ENCODE measurements around the gene AKR7A2.

The AKR7A2 gene

DNA sequence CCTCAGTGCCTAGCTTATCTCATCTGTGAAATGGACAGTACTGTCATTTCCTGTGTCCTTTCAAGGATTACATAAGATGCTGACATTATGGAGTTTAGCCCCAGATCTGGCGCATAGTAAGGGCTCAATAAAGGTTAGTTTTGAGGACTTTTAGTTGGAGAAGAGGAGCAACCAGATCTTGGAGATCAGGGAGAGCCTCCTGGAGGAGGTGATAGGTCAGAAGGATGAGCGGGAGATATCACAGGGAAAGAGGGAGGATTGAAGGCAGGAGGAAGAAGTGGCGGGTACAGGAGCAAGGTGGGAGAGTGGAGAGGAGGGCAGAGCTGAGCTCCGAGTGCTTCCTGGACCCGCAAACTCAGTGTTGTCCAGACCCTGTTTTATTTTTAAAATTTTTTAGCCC is 17.7 kb upstream of the AKR7A2 start:
- Histone ChIP-seq H3K27ac (replicated peaks) (no peak overlapping the region), H3K27me3 (ENCODE audit: insufficient read depth, poor library complexity, severe bottlenecking) (no peaks in the 10 kb centered on the region), H3K4me3 (replicated peaks; ENCODE audit: insufficient read depth, low read length) (no peak overlapping the region)
- TF ChIP-seq POLR2AphosphoS5 (IDR thresholded peaks at IDR 0.05; ENCODE audit: low read depth) (no peak), SPI1 (IDR thresholded peaks at IDR 0.05; ENCODE audit: borderline replicate concordance, low read depth) (no peak), GABPA (IDR thresholded peaks at IDR 0.05; ENCODE audit: low read depth) (no peak)
- TF ChIP-seq, protein P1, sequence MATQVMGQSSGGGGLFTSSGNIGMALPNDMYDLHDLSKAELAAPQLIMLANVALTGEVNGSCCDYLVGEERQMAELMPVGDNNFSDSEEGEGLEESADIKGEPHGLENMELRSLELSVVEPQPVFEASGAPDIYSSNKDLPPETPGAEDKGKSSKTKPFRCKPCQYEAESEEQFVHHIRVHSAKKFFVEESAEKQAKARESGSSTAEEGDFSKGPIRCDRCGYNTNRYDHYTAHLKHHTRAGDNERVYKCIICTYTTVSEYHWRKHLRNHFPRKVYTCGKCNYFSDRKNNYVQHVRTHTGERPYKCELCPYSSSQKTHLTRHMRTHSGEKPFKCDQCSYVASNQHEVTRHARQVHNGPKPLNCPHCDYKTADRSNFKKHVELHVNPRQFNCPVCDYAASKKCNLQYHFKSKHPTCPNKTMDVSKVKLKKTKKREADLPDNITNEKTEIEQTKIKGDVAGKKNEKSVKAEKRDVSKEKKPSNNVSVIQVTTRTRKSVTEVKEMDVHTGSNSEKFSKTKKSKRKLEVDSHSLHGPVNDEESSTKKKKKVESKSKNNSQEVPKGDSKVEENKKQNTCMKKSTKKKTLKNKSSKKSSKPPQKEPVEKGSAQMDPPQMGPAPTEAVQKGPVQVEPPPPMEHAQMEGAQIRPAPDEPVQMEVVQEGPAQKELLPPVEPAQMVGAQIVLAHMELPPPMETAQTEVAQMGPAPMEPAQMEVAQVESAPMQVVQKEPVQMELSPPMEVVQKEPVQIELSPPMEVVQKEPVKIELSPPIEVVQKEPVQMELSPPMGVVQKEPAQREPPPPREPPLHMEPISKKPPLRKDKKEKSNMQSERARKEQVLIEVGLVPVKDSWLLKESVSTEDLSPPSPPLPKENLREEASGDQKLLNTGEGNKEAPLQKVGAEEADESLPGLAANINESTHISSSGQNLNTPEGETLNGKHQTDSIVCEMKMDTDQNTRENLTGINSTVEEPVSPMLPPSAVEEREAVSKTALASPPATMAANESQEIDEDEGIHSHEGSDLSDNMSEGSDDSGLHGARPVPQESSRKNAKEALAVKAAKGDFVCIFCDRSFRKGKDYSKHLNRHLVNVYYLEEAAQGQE (IDR thresholded peaks at IDR 0.05; ENCODE audit: insufficient replicate concordance, low read depth): no peak
- TF ChIP-seq, protein P2, sequence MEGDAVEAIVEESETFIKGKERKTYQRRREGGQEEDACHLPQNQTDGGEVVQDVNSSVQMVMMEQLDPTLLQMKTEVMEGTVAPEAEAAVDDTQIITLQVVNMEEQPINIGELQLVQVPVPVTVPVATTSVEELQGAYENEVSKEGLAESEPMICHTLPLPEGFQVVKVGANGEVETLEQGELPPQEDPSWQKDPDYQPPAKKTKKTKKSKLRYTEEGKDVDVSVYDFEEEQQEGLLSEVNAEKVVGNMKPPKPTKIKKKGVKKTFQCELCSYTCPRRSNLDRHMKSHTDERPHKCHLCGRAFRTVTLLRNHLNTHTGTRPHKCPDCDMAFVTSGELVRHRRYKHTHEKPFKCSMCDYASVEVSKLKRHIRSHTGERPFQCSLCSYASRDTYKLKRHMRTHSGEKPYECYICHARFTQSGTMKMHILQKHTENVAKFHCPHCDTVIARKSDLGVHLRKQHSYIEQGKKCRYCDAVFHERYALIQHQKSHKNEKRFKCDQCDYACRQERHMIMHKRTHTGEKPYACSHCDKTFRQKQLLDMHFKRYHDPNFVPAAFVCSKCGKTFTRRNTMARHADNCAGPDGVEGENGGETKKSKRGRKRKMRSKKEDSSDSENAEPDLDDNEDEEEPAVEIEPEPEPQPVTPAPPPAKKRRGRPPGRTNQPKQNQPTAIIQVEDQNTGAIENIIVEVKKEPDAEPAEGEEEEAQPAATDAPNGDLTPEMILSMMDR (IDR thresholded peaks at IDR 0.05; ENCODE audit: insufficient read depth, low read length): no peak
- DNase-seq (ENCODE audit: low read depth in 1 of 2, low spot score in 1 of 2): no peak

DNA sequence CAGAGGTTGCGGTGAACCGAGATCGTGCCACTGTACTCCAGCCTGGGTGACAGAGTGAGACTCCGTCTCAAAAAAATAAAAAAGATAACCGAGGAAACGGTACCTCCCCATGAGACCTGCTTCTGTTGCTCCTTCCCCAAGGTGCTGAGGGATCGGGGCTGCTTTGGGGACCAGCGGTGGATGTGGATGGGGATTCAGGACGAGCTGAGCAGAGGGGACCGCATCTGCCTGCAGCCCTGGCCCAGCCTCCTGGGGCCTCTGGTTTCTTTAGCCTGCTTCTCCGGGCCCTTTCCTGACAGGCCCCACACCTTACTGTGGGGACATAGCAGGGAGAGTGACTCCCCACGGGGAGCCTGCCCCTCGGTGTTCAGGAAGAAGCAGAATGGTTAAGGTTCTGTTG is 17.2 kb upstream of the AKR7A2 start:
- H3K27ac ChIP-seq (replicated peaks): no peak overlapping the region
- no peaks in the 10 kb centered on the region for H3K27me3 ChIP-seq (ENCODE audit: insufficient read depth, poor library complexity, severe bottlenecking)
- H3K4me3 ChIP-seq (replicated peaks; ENCODE audit: insufficient read depth, low read length): no peak overlapping the region
- TF ChIP-seq GABPA (IDR thresholded peaks at IDR 0.05; ENCODE audit: low read depth) (no peak), SPI1 (IDR thresholded peaks at IDR 0.05; ENCODE audit: borderline replicate concordance, low read depth) (no peak), POLR2AphosphoS5 (IDR thresholded peaks at IDR 0.05; ENCODE audit: low read depth) (no peak)
- TF ChIP-seq, protein P1 (IDR thresholded peaks at IDR 0.05; ENCODE audit: insufficient replicate concordance, low read depth): no peak
- TF ChIP-seq, protein P2 (IDR thresholded peaks at IDR 0.05; ENCODE audit: insufficient read depth, low read length): no peak
- no peak for DNase-seq (ENCODE audit: low read depth in 1 of 2, low spot score in 1 of 2)

DNA sequence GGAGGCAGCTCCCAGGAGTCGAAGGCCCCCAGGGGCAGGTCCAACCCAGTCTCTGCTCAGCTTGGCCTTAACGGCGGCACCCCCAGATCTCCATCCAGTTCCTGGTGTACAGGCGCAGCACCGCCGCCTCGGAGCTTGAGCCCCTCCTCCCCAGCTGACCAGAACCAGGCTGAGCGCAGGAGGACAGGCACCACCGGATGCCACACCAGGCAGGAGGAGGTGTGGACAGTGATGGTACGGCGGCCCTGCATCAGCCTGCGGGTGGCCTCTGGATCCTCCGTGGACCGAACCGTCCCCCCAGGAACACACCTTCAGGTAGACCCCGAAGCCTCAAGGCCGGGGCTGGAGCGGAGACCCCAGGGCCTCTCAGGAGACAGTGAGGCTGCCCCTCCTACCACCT is 16.5 kb upstream of the AKR7A2 start:
- no peaks in the 10 kb centered on the region for H3K27me3 ChIP-seq (ENCODE audit: insufficient read depth, poor library complexity, severe bottlenecking)
- TF ChIP-seq, protein P2 (IDR thresholded peaks at IDR 0.05; ENCODE audit: insufficient read depth, low read length): no peak
- no peak for TF ChIP-seq POLR2AphosphoS5 (IDR thresholded peaks at IDR 0.05; ENCODE audit: low read depth)
- DNase-seq (ENCODE audit: low read depth in 1 of 2, low spot score in 1 of 2): no peak
- no peak overlapping the region for H3K27ac ChIP-seq (replicated peaks)
- no peak overlapping the region for H3K4me3 ChIP-seq (replicated peaks; ENCODE audit: insufficient read depth, low read length)

DNA sequence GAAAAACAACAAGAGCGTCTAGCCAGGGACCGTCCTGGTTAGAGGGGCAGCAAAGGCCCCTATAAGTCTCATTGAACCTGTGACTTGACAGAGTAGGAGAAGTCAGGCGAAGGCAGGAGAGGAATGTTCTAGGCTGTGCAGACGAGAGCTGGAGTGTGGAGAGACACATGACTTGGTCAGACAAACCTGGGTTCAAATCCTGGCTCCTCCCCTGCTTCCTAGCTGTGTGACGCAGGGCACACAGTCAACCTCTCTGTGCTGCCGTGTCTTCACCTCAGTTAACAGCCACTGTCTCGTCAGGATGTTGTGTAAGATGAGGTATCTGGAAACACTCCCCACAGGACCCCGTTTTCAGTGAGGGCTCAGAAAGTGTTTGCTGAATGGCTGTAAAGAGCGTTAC is 15.8 kb upstream of the AKR7A2 start:
- H3K27ac ChIP-seq (replicated peaks): no peak overlapping the region
- DNase-seq (ENCODE audit: low read depth in 1 of 2, low spot score in 1 of 2): no peak
- no peaks in the 10 kb centered on the region for H3K27me3 ChIP-seq (ENCODE audit: insufficient read depth, poor library complexity, severe bottlenecking)
- TF ChIP-seq, protein P2 (IDR thresholded peaks at IDR 0.05; ENCODE audit: insufficient read depth, low read length): no peak
- TF ChIP-seq, protein P1 (IDR thresholded peaks at IDR 0.05; ENCODE audit: insufficient replicate concordance, low read depth): no peak
- TF ChIP-seq POLR2AphosphoS5 (IDR thresholded peaks at IDR 0.05; ENCODE audit: low read depth): no peak
- no peak for TF ChIP-seq SPI1 (IDR thresholded peaks at IDR 0.05; ENCODE audit: borderline replicate concordance, low read depth)
- no peak for TF ChIP-seq GABPA (IDR thresholded peaks at IDR 0.05; ENCODE audit: low read depth)
- H3K4me3 ChIP-seq (replicated peaks; ENCODE audit: insufficient read depth, low read length): no peak overlapping the region

Measured in HL-60 (cell line).